ENCODE results near the gene RASSF3.

- TF ChIP-seq POLR2A (IDR thresholded peaks at IDR 0.05) (no peak), CTCF (IDR thresholded peaks at IDR 0.05) (no peak)
These were observed 126.5 kb downstream of the RASSF3 start for GRCh38 chr12:64736771-64737170.

All from heart left ventricle (tissue), 13 donors.